ENCODE results near the gene ADAMTSL4. TPM values are rescaled to one million over a fixed set of nuclear protein-coding genes. Genes with fewer than 3 reads are reported as not detected.

Gene ADAMTSL4
- total and polyA plus RNA-seq, 2 donors (not counting 3 experiments of a cell fraction or from before 2014, with no cell fraction given): 0.73 to 1.0 TPM

DNA sequence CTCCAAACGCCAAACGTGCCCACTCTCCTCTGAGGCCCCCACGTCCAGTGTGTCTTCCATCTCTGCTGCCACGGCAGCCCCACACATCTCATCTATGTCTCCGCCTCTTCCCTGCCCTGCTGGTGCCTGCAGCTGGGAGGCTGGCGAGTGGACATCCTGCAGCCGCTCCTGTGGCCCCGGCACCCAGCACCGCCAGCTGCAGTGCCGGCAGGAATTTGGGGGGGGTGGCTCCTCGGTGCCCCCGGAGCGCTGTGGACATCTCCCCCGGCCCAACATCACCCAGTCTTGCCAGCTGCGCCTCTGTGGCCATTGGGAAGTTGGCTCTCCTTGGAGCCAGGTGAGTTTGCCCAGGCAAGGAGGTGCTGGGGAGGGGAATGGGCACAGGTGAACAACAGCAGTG is 8.6 kb downstream of the ADAMTSL4 start:
- no peak for TF ChIP-seq POLR2A (IDR thresholded peaks at IDR 0.05; ENCODE audit: low read depth, low read length)
- no peak for TF ChIP-seq FOS (IDR thresholded peaks at IDR 0.05; ENCODE audit: borderline replicate concordance, insufficient read depth, low read length)
- no peak for TF ChIP-seq MYC (IDR thresholded peaks at IDR 0.05; ENCODE audit: low read depth, low read length)
- no peak for TF ChIP-seq EZH2 (IDR thresholded peaks at IDR 0.05; ENCODE audit: borderline replicate concordance, low read depth, low read length, severe bottlenecking)
- TF ChIP-seq, protein P1, sequence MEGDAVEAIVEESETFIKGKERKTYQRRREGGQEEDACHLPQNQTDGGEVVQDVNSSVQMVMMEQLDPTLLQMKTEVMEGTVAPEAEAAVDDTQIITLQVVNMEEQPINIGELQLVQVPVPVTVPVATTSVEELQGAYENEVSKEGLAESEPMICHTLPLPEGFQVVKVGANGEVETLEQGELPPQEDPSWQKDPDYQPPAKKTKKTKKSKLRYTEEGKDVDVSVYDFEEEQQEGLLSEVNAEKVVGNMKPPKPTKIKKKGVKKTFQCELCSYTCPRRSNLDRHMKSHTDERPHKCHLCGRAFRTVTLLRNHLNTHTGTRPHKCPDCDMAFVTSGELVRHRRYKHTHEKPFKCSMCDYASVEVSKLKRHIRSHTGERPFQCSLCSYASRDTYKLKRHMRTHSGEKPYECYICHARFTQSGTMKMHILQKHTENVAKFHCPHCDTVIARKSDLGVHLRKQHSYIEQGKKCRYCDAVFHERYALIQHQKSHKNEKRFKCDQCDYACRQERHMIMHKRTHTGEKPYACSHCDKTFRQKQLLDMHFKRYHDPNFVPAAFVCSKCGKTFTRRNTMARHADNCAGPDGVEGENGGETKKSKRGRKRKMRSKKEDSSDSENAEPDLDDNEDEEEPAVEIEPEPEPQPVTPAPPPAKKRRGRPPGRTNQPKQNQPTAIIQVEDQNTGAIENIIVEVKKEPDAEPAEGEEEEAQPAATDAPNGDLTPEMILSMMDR (IDR thresholded peaks at IDR 0.05; ENCODE audit: extremely low read depth in 1 of 2, insufficient read depth in 1 of 2, low read depth in 1 of 2, low read length in 2 of 2): no peak
- no peak for TF ChIP-seq POLR2AphosphoS5 (IDR thresholded peaks at IDR 0.05; ENCODE audit: insufficient read depth, low read depth, low read length)
- TF ChIP-seq, protein P2, sequence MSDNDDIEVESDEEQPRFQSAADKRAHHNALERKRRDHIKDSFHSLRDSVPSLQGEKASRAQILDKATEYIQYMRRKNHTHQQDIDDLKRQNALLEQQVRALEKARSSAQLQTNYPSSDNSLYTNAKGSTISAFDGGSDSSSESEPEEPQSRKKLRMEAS (IDR thresholded peaks at IDR 0.05; ENCODE audit: insufficient read depth, insufficient read length): no peak
- no peak for TF ChIP-seq GATA2 (IDR thresholded peaks at IDR 0.05; ENCODE audit: insufficient read depth, insufficient read length, low read depth, low read length)
- no peak for TF ChIP-seq JUN (IDR thresholded peaks at IDR 0.05; ENCODE audit: borderline replicate concordance, insufficient read depth, insufficient read length, low read depth)
- Histone ChIP-seq H3K9me3 (replicated peaks; ENCODE audit: control insufficient read depth, insufficient read depth, low read length) (no peaks in the 10 kb centered on the region), H3K4me2 (ENCODE audit: insufficient read depth, low read length) (no peak overlapping the region), H3K9me1 (replicated peaks; ENCODE audit: control insufficient read depth, extremely low read depth, insufficient read depth, low read length) (no peaks in the 10 kb centered on the region), H3K4me3 (replicated peaks in 1 of 3; ENCODE audit: insufficient read depth in 1 of 3, low read depth in 1 of 3, low read length in 3 of 3) (no peak overlapping the region), H3K9ac (replicated peaks; ENCODE audit: extremely low read depth, insufficient read depth, low read length) (no peak overlapping the region), H3K4me1 (ENCODE audit: control insufficient read depth, extremely low read depth, insufficient read depth, low read length) (peaks cover 43% of the 10 kb centered on the region), H3K36me3 (ENCODE audit: control insufficient read depth in 2 of 2, extremely low read depth in 1 of 2, insufficient read depth in 2 of 2, low read length in 2 of 2) (peaks cover 0 to 4% of the 10 kb centered on the region in 2 experiments), H3K27me3 (ENCODE audit: control insufficient read depth in 2 of 2, insufficient read depth in 2 of 2, low read length in 2 of 2) (no peaks in the 10 kb centered on the region), H3K27ac (ENCODE audit: insufficient read depth, low read depth, low read length) (no peak overlapping the region), H4K20me1 (replicated peaks; ENCODE audit: control insufficient read depth, extremely low read depth, insufficient read depth, low read length) (no peaks in the 10 kb centered on the region), H2AFZ (ENCODE audit: low read depth, low read length) (no peak overlapping the region), H3K79me2 (ENCODE audit: control insufficient read depth, insufficient read depth, low read length) (peaks cover 4% of the 10 kb centered on the region)
- intact Hi-C loops (cut with micrococcal nuclease) (loop anchor here (2.0 kb wide), 1 partner anchor 71 kb away; the partner anchor contains the start of gene TARS2), dilution Hi-C loops (cut with MboI; ENCODE audit: extremely low pct_ligation_motif_present, low sequenced_read_pairs) (no loop called here)
- FAIRE-seq (no peak), DNase-seq (ENCODE audit: low read depth, low spot score) (no peak)
- ChIA-PET POLR2A (interaction anchor here (1.4 kb wide), 1 partner anchor 10 kb away, joined by 6 read pairs; no protein-coding TSS in a partner anchor), CTCF (interaction anchor here (4.3 to 13.9 kb wide), 3 partner anchors 11 to 255 kb away, joined by 50 to 288 read pairs (median 55); partner anchors contain the start of gene ADAMTSL4)
- no TSS peak for BruUV-seq (replicated peaks)
